GM15510 (cell line): ENCODE measurements around the gene CXCL12.

ENCODE experiments used
- POLR2A ChIP-seq: IDR thresholded peaks from 3 replicates; pipeline ENCODE4 v1.6.1; 2011; ENCODE audit warnings: borderline replicate concordance; ENCODE audit not compliant: insufficient read length; ENCODE audit errors: extremely low read depth

CXCL12 gene

GRCh38 chr10:44385026-44385695 lies at the start of gene CXCL12:
TSS of gene CXCL12 (minus strand) at chr10:44385097. CDS start at chr10:44385005, 92 bp downstream.
- TF ChIP-seq POLR2A, result no peak

GRCh38 chr10:44427479-44427878 lies 42.6 kb upstream of the CXCL12 start:
- no peak for TF ChIP-seq POLR2A

GRCh38 chr10:44427037-44427436 lies 42.1 kb upstream of the CXCL12 start:
- TF ChIP-seq POLR2A, result no peak

GRCh38 chr10:44426247-44427034 lies 41.5 kb upstream of the CXCL12 start:
- TF ChIP-seq POLR2A, result no peak

GRCh38 chr10:44425466-44425865 lies 40.6 kb upstream of the CXCL12 start:
- TF ChIP-seq POLR2A, result no peak

GRCh38 chr10:44424957-44425356 lies 40.1 kb upstream of the CXCL12 start:
- no peak for TF ChIP-seq POLR2A

GRCh38 chr10:44424298-44424697 lies 39.4 kb upstream of the CXCL12 start:
- TF ChIP-seq POLR2A, result no peak

- TF ChIP-seq POLR2A, result no peak
These were observed 37.7 kb upstream of the CXCL12 start for GRCh38 chr10:44422570-44423101.

- no peak for TF ChIP-seq POLR2A
These were observed 37.3 kb upstream of the CXCL12 start for GRCh38 chr10:44422153-44422552.

GRCh38 chr10:44419790-44420549 lies 35.1 kb upstream of the CXCL12 start:
- TF ChIP-seq POLR2A, result no peak

GRCh38 chr10:44418637-44419036 lies 33.7 kb upstream of the CXCL12 start:
- no peak for TF ChIP-seq POLR2A

- TF ChIP-seq POLR2A, result no peak
These were observed 32.9 kb upstream of the CXCL12 start for GRCh38 chr10:44417761-44418160.

- no peak for TF ChIP-seq POLR2A
These were observed 32.0 kb upstream of the CXCL12 start for GRCh38 chr10:44416936-44417335.

GRCh38 chr10:44416021-44416771 lies 31.3 kb upstream of the CXCL12 start:
- TF ChIP-seq POLR2A, result no peak

GRCh38 chr10:44415121-44415520 lies 30.2 kb upstream of the CXCL12 start:
- no peak for TF ChIP-seq POLR2A

- no peak for TF ChIP-seq POLR2A
These were observed 28.5 kb upstream of the CXCL12 start for GRCh38 chr10:44413416-44413815.
